ENCODE measurements around the gene SH2D3A. TPM values are rescaled to one million over a fixed set of nuclear protein-coding genes. Genes with fewer than 3 reads are reported as not detected.

The SH2D3A gene
- total RNA-seq, 2 experiments from 2014 or later = 39.2 to 41.3 TPM

DNA sequence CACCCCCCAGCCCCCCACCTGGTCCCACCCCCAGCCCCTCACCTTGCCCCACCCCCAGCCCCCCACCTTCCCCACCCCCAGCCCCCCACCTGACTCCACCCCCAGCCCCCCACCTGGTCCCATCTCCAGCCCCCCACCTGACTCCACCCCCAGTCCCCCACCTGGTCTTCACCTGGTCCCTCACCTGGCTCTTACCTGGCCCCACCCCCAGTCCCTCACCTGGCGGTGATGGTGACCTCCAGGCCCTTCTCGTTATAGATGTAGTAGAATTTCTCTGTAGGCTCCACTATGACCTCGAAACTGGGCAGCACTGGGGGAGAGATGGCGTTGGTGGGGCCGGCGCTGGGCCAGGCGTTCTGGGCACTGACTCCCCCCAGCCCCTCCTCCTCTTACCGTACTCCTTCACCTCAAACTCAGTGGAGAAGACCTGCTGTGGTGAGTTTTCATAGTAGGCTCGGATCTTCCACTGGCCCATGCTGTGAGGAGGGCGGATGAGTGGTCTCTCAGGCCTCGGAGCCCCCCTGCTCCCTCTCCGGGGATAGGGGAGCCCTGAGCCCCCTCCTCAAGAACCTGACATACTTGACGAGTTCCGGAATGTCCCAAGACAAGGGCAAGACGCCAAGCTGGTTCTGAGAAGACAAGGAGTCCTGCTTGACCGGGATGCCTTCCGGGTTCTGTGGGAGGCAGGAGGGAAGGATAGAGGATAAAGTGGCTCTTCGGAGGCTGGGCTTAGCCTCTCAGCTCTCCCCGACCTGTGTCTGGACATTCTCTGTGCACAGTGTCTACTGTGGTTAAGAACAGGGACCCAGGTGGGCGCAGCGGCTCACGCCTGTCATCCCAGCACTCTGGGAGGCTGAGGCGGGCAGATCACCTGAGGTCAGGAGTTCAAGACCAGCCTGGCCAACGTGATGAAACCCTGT lies 53.2 kb downstream of the SH2D3A start:
- Mint-ChIP-seq H3K9me3 (no peaks in the 10 kb centered on the region), H3K4me3 (no peak overlapping the region), H3K4me1 (ENCODE audit: low read depth) (peaks cover 17% of the 10 kb centered on the region), H3K27ac (no peak overlapping the region), H3K36me3 (ENCODE audit: low read depth) (no peaks in the 10 kb centered on the region), H3K27me3 (peaks cover 30% of the 10 kb centered on the region)
- Histone ChIP-seq H3K27ac (ENCODE audit: low read depth in 1 of 2, low read length in 2 of 2) (no peak overlapping the region), H3K4me3 (ENCODE audit: low read length) (no peak overlapping the region), H3K4me1 (ENCODE audit: insufficient read depth, low read length) (peaks cover 8% of the 10 kb centered on the region), H3K9me3 (ENCODE audit: control insufficient read depth in 1 of 2, insufficient read depth in 1 of 2, low read length in 2 of 2) (peaks cover 0 to 7% of the 10 kb centered on the region in 2 experiments), H3K27me3 (ENCODE audit: control insufficient read depth in 1 of 2, insufficient read depth in 2 of 2, low read length in 2 of 2) (peaks cover 13 to 21% of the 10 kb centered on the region in 2 experiments), H3K36me3 (ENCODE audit: insufficient read depth, low read length) (no peaks in the 10 kb centered on the region)
- TF ChIP-seq, protein P1, sequence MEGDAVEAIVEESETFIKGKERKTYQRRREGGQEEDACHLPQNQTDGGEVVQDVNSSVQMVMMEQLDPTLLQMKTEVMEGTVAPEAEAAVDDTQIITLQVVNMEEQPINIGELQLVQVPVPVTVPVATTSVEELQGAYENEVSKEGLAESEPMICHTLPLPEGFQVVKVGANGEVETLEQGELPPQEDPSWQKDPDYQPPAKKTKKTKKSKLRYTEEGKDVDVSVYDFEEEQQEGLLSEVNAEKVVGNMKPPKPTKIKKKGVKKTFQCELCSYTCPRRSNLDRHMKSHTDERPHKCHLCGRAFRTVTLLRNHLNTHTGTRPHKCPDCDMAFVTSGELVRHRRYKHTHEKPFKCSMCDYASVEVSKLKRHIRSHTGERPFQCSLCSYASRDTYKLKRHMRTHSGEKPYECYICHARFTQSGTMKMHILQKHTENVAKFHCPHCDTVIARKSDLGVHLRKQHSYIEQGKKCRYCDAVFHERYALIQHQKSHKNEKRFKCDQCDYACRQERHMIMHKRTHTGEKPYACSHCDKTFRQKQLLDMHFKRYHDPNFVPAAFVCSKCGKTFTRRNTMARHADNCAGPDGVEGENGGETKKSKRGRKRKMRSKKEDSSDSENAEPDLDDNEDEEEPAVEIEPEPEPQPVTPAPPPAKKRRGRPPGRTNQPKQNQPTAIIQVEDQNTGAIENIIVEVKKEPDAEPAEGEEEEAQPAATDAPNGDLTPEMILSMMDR (IDR thresholded peaks at IDR 0.05) = no peak
- DNase-seq = no peak
- intact Hi-C loops (cut with DNase I, micrococcal nuclease) = no loop called here
- ATAC-seq (ENCODE audit: poor library complexity) = no peak
- POLR2A ChIA-PET = no interaction called here
- CTCF ChIA-PET = no interaction called here

DNA sequence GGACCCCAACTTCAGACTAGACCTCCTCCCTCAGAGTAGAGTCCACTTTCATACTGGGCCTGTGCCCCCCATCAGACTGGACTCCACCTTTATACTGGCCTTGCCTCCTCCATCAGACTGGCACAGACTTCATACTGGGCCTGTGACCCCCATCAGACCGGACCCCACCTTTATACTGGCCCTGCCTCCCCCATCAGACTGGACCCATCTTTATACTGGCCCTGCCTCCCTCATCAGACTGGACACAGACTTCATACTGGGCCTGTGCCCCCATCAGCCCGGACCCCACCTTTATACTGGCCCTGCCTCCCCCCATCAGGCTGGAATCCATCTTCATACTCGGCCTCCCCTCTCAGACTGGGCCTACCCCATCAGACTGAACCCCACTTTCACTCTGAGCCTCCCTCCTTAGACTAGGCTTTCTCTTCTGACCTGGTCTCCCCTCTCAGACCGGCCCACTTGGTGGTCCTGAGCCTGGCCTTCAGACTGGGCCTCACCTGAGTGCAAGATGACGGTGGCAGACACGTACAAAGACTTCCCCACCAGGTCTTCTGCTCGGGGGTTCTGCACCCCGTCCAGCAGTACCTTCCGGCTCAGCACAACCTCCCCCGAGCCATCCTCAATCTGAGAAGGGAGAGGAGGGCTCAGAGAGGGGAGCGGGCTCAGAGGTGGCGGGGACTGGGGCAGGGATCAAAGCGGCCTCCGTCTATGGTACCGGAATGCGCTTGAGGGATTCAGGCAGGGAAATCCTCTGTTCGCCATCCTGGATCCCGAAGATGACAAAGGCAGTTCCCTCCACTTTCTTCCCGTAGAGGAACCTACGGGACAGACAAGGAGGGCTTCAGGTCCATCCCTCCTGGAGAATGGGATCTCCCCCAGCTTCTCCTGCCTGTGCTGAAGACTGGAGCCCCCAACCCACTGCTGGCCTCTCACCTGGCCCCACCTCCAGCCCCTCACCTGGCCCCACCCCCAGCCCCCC lies 54.3 kb downstream of the SH2D3A start:
- H3K36me3 Mint-ChIP-seq (ENCODE audit: low read depth) = no peaks in the 10 kb centered on the region
- TF ChIP-seq, protein P1 (IDR thresholded peaks at IDR 0.05) = no peak
- Histone ChIP-seq H3K36me3 (ENCODE audit: insufficient read depth, low read length) (no peaks in the 10 kb centered on the region), H3K4me3 (ENCODE audit: low read length) (no peak overlapping the region), H3K27ac (ENCODE audit: low read depth in 1 of 2, low read length in 2 of 2) (no peak overlapping the region), H3K9me3 (ENCODE audit: control insufficient read depth in 1 of 2, insufficient read depth in 1 of 2, low read length in 2 of 2) (peaks cover 0 to 7% of the 10 kb centered on the region in 2 experiments), H3K4me1 (ENCODE audit: insufficient read depth, low read length) (peaks cover 8% of the 10 kb centered on the region), H3K27me3 (ENCODE audit: control insufficient read depth in 1 of 2, insufficient read depth in 2 of 2, low read length in 2 of 2) (peaks cover 13 to 21% of the 10 kb centered on the region in 2 experiments)
- no peak overlapping the region for H3K4me3 Mint-ChIP-seq
- H3K9me3 Mint-ChIP-seq = no peaks in the 10 kb centered on the region
- DNase-seq (no peak), ATAC-seq (ENCODE audit: poor library complexity) (no peak)
- H3K27ac Mint-ChIP-seq = no peak overlapping the region
- peaks cover 17% of the 10 kb centered on the region for H3K4me1 Mint-ChIP-seq (ENCODE audit: low read depth)
- intact Hi-C loops (cut with DNase I, micrococcal nuclease) = no loop called here
- ChIA-PET POLR2A (no interaction called here), CTCF (interaction anchor here (0.6 kb wide), 1 partner anchor 51 kb away, joined by 3 read pairs; no protein-coding TSS in a partner anchor)
- peaks cover 37% of the 10 kb centered on the region for H3K27me3 Mint-ChIP-seq

DNA sequence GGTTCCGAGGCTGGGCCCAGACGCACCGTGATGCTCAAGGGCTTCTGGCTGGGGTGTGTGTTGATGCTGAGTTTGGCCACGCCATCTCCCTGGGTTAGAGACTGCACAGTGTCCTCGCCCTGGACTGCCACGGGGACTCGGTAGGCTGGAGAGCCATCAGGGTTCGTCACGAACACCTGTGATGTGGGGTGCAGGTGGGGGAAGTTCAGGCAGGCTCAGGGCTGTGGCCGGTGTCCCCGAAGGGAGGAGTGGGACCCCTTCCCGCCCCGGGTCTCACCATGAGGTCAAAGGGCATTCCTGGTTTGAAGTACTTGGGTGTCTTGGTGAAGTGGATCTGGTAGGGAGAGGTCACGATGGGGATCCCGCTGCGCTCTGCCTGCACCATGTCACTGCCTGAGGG lies 55.0 kb downstream of the SH2D3A start:
- H3K27ac ChIP-seq (ENCODE audit: low read depth in 1 of 2, low read length in 2 of 2) = no peak overlapping the region
- peaks cover 13 to 21% of the 10 kb centered on the region in 2 experiments for H3K27me3 ChIP-seq (ENCODE audit: control insufficient read depth in 1 of 2, insufficient read depth in 2 of 2, low read length in 2 of 2)
- peaks cover 8% of the 10 kb centered on the region for H3K4me1 ChIP-seq (ENCODE audit: insufficient read depth, low read length)
- CTCF ChIA-PET = interaction anchor here (0.6 kb wide), 1 partner anchor 51 kb away, joined by 3 read pairs; no protein-coding TSS in a partner anchor
- no peak for DNase-seq
- TF ChIP-seq, protein P1 (IDR thresholded peaks at IDR 0.05) = no peak
- Mint-ChIP-seq H3K36me3 (ENCODE audit: low read depth) (no peaks in the 10 kb centered on the region), H3K9me3 (no peaks in the 10 kb centered on the region), H3K4me1 (ENCODE audit: low read depth) (peaks cover 17% of the 10 kb centered on the region), H3K27ac (no peak overlapping the region), H3K27me3 (peaks cover 38% of the 10 kb centered on the region), H3K4me3 (no peak overlapping the region)
- POLR2A ChIA-PET = no interaction called here
- H3K9me3 ChIP-seq (ENCODE audit: control insufficient read depth in 1 of 2, insufficient read depth in 1 of 2, low read length in 2 of 2) = peaks cover 0 to 7% of the 10 kb centered on the region in 2 experiments
- intact Hi-C loops (cut with DNase I, micrococcal nuclease) = no loop called here
- no peaks in the 10 kb centered on the region for H3K36me3 ChIP-seq (ENCODE audit: insufficient read depth, low read length)
- H3K4me3 ChIP-seq (ENCODE audit: low read length) = no peak overlapping the region
- no peak for ATAC-seq (ENCODE audit: poor library complexity)
